ENCODE data around the gene ADGRE3. TPM values are rescaled to one million over a fixed set of nuclear protein-coding genes. Genes with fewer than 3 reads are reported as not detected.

ADGRE3 gene
- not detected in 2 replicates for total RNA-seq (2014; rRNA removed; shearing (Covaris generic))
- not detected in 2 replicates for polyA plus RNA-seq (2016; fragmentation: Nextera tagmentation; extraction: Ambion mirVana)

- H3K9me2 ChIP-seq (ENCODE audit: insufficient read depth) = no peaks in the 10 kb centered on the region
- no peaks in the 10 kb centered on the region for H3F3A ChIP-seq (ENCODE audit: insufficient read depth)
- H3K4me1 ChIP-seq (ENCODE audit: insufficient read depth) = no peaks in the 10 kb centered on the region
- H3K9ac ChIP-seq = no peak within 1 kb of the TSS
- H3K27ac ChIP-seq = no peak within 1 kb of the TSS
- H3K36me3 ChIP-seq (ENCODE audit: low read depth) = no peaks in the 10 kb centered on the region
- no peak within 1 kb of the TSS for H3K4me2 ChIP-seq (ENCODE audit: unreplicated experiment)
- H4K20me1 ChIP-seq (ENCODE audit: insufficient read depth) = no peaks in the 10 kb centered on the region
- in situ Hi-C loops (cut with MboI) = no loop called here
- TF ChIP-seq EZH2 (IDR thresholded peaks at IDR 0.05; ENCODE audit: insufficient read depth, poor library complexity, severe bottlenecking) (no peak), EZH2phosphoT487 (IDR thresholded peaks at IDR 0.05; ENCODE audit: insufficient read depth, low read depth) (no peak)
- H3K4me3 ChIP-seq = no peak within 1 kb of the TSS
- DNase-seq = peak; percentile 5
- WGBS, 2 experiments (ENCODE audit: low coverage in 1 of 2, low lambda C conversion rate in 2 of 2, missing lambda C conversion rate in 2 of 2) = 45 to 52% methylated on average over 6 of the region's 6 CpGs
- H3K79me2 ChIP-seq (ENCODE audit: insufficient read depth) = no peaks in the 10 kb centered on the region
- no peaks in the 10 kb centered on the region for H3K27me3 ChIP-seq (replicated peaks; ENCODE audit: insufficient read depth)
- no peak within 1 kb of the TSS for H2AFZ ChIP-seq
- no peaks in the 10 kb centered on the region for H3K9me3 ChIP-seq (ENCODE audit: low read depth)
These were observed at the start of gene ADGRE3 for GRCh38 chr19:14674764-14675163. ADGRE3 (minus strand) TSS chr19:14674844; CDS start chr19:14674770, 74 bp downstream.

GRCh38 chr19:14722127-14722526 lies 47.5 kb upstream of the ADGRE3 start:
- DNase-seq = no peak
- Histone ChIP-seq H3K9me3 (ENCODE audit: low read depth) (peaks cover 3% of the 10 kb centered on the region), H3K27me3 (replicated peaks; ENCODE audit: insufficient read depth) (no peaks in the 10 kb centered on the region), H3K4me2 (ENCODE audit: unreplicated experiment) (no peak overlapping the region), H3K9me2 (ENCODE audit: insufficient read depth) (no peaks in the 10 kb centered on the region), H2AFZ (no peak overlapping the region), H4K20me1 (ENCODE audit: insufficient read depth) (no peaks in the 10 kb centered on the region), H3K4me3 (no peak overlapping the region), H3K9ac (no peak overlapping the region), H3K79me2 (ENCODE audit: insufficient read depth) (no peaks in the 10 kb centered on the region), H3F3A (ENCODE audit: insufficient read depth) (peaks cover 7% of the 10 kb centered on the region; the same call in 1 of the 2 replicates), H3K36me3 (ENCODE audit: low read depth) (peaks cover 63% of the 10 kb centered on the region), H3K4me1 (ENCODE audit: insufficient read depth) (no peaks in the 10 kb centered on the region), H3K27ac (no peak overlapping the region)
- 76 to 79% methylated on average over 2 of the region's 2 CpGs for WGBS, 2 experiments (ENCODE audit: low coverage in 1 of 2, low lambda C conversion rate in 2 of 2, missing lambda C conversion rate in 2 of 2)
- in situ Hi-C loops (cut with MboI) = no loop called here
- TF ChIP-seq EZH2 (IDR thresholded peaks at IDR 0.05; ENCODE audit: insufficient read depth, poor library complexity, severe bottlenecking) (no peak), EZH2phosphoT487 (IDR thresholded peaks at IDR 0.05; ENCODE audit: insufficient read depth, low read depth) (no peak)

- H3K4me1 ChIP-seq (ENCODE audit: insufficient read depth) = no peaks in the 10 kb centered on the region
These were observed 44.5 kb upstream of the ADGRE3 start for GRCh38 chr19:14719162-14719561.

GRCh38 chr19:14718522-14719116 lies 44.0 kb upstream of the ADGRE3 start:
- Histone ChIP-seq H3K9ac (no peak overlapping the region), H3K4me3 (peak overlapping the region; percentile 13; the same call in 1 of the 2 replicates), H3K36me3 (ENCODE audit: low read depth) (peaks cover 78% of the 10 kb centered on the region), H3K79me2 (ENCODE audit: insufficient read depth) (no peaks in the 10 kb centered on the region), H3K9me2 (ENCODE audit: insufficient read depth) (no peaks in the 10 kb centered on the region), H2AFZ (no peak overlapping the region), H3K4me2 (ENCODE audit: unreplicated experiment) (no peak overlapping the region), H3F3A (ENCODE audit: insufficient read depth) (peaks cover 7% of the 10 kb centered on the region; the same call in 1 of the 2 replicates), H3K4me1 (ENCODE audit: insufficient read depth) (no peaks in the 10 kb centered on the region), H4K20me1 (ENCODE audit: insufficient read depth) (no peaks in the 10 kb centered on the region), H3K27ac (no peak overlapping the region), H3K9me3 (ENCODE audit: low read depth) (peaks cover 3% of the 10 kb centered on the region), H3K27me3 (replicated peaks; ENCODE audit: insufficient read depth) (no peaks in the 10 kb centered on the region)
- peak; percentile 6 for DNase-seq
- TF ChIP-seq EZH2phosphoT487 (IDR thresholded peaks at IDR 0.05; ENCODE audit: insufficient read depth, low read depth) (no peak), EZH2 (IDR thresholded peaks at IDR 0.05; ENCODE audit: insufficient read depth, poor library complexity, severe bottlenecking) (no peak)
- WGBS, 2 experiments (ENCODE audit: low coverage in 1 of 2, low lambda C conversion rate in 2 of 2, missing lambda C conversion rate in 2 of 2) = 91 to 93% methylated on average over 18 of the region's 18 CpGs
- in situ Hi-C loops (cut with MboI) = no loop called here

More at GRCh38 chr19:14719162-14719561, 44.5 kb upstream of the ADGRE3 start:
- H3K9me2 ChIP-seq (ENCODE audit: insufficient read depth) = no peaks in the 10 kb centered on the region
- WGBS, 2 experiments (ENCODE audit: low coverage in 1 of 2, low lambda C conversion rate in 2 of 2, missing lambda C conversion rate in 2 of 2) = 95 to 100% methylated on average over 3 of the region's 3 CpGs
- peaks cover 3% of the 10 kb centered on the region for H3K9me3 ChIP-seq (ENCODE audit: low read depth)
- H3K36me3 ChIP-seq (ENCODE audit: low read depth) = peaks cover 81% of the 10 kb centered on the region
- H3K27me3 ChIP-seq (replicated peaks; ENCODE audit: insufficient read depth) = no peaks in the 10 kb centered on the region
- no peak for TF ChIP-seq EZH2phosphoT487 (IDR thresholded peaks at IDR 0.05; ENCODE audit: insufficient read depth, low read depth)
- no peak overlapping the region for H2AFZ ChIP-seq
- no peak overlapping the region for H3K27ac ChIP-seq
- DNase-seq = no peak
- peak overlapping the region; percentile 13; the same call in 1 of the 2 replicates for H3K4me3 ChIP-seq
- no peaks in the 10 kb centered on the region for H4K20me1 ChIP-seq (ENCODE audit: insufficient read depth)
- H3K4me2 ChIP-seq (ENCODE audit: unreplicated experiment) = no peak overlapping the region
- in situ Hi-C loops (cut with MboI) = no loop called here
- no peak overlapping the region for H3K9ac ChIP-seq
- H3F3A ChIP-seq (ENCODE audit: insufficient read depth) = peaks cover 7% of the 10 kb centered on the region; the same call in 1 of the 2 replicates
- no peaks in the 10 kb centered on the region for H3K79me2 ChIP-seq (ENCODE audit: insufficient read depth)

All from GM23248 (cell line).